ENCODE data around the gene ACAA2.
"Not testable (repeated sequence)": the region's sequence is repeated elsewhere in the genome, so short reads cannot be mapped to it uniquely, and the experiment has no call there.

The ACAA2 gene

DNA sequence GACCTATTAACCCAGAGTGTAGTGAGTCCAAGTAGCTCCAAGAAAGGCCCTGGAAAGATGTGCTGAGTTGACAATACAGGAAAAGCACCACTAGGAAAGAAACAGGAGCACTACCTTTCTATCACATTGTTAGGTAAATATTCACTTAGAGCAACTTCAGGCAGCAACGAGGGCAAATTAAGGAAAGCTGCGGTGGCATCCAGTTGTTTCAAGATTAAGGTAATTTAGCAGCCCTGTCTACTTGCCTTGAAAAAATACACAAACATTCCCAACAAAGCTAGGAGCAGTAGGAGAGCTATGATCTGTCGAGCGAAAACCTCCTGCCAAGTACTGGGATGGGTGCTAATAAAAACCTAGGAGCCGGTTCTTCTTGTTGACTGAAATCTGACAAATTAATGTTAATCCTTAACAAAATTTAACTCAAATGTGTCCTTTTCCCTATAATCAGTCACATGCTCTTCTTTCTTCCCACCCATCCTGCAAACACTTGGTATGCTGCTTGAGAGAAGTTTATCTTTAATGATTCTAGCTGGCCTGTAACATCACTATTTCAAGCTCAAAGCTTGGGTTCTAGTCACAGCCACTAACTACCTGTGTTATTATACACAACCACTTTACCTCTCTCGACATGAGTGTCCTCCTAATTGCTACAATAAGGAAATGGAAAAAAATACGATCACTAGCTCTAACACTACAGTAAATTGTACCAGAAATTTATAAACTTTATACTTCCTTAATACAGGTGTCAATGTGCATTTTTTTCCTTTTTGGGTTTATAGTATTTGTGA is 2.0 kb downstream of the ACAA2 start:
- DNase-seq (ENCODE audit: low read depth, low spot score), result no peak
- CTCF ChIA-PET, result interaction anchor here (0.8 to 2.6 kb wide), 7 partner anchors 47 to 301 kb away, joined by 3 to 6 read pairs (median 3); no protein-coding TSS in a partner anchor
- H3K4me3 ChIP-seq (ENCODE audit: low read depth, low read length), result no peak overlapping the region; the same call in none of the 2 replicates
- TF ChIP-seq, protein P1, sequence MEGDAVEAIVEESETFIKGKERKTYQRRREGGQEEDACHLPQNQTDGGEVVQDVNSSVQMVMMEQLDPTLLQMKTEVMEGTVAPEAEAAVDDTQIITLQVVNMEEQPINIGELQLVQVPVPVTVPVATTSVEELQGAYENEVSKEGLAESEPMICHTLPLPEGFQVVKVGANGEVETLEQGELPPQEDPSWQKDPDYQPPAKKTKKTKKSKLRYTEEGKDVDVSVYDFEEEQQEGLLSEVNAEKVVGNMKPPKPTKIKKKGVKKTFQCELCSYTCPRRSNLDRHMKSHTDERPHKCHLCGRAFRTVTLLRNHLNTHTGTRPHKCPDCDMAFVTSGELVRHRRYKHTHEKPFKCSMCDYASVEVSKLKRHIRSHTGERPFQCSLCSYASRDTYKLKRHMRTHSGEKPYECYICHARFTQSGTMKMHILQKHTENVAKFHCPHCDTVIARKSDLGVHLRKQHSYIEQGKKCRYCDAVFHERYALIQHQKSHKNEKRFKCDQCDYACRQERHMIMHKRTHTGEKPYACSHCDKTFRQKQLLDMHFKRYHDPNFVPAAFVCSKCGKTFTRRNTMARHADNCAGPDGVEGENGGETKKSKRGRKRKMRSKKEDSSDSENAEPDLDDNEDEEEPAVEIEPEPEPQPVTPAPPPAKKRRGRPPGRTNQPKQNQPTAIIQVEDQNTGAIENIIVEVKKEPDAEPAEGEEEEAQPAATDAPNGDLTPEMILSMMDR (IDR thresholded peaks at IDR 0.05; ENCODE audit: insufficient read depth, low read length, missing control alignments), result no peak
- POLR2A ChIA-PET, result no interaction called here

GRCh38 chr18:49808553-49809191 is 4.7 kb downstream of the ACAA2 start:
- CTCF ChIA-PET, result interaction anchor here (1.4 to 2.6 kb wide), 2 partner anchors 49 to 249 kb away, joined by 3 to 6 read pairs; no protein-coding TSS in a partner anchor
- DNase-seq (ENCODE audit: low read depth, low spot score); H3K4me3 ChIP-seq (ENCODE audit: low read depth, low read length); POLR2A ChIA-PET: not testable (repeated sequence)

DNA sequence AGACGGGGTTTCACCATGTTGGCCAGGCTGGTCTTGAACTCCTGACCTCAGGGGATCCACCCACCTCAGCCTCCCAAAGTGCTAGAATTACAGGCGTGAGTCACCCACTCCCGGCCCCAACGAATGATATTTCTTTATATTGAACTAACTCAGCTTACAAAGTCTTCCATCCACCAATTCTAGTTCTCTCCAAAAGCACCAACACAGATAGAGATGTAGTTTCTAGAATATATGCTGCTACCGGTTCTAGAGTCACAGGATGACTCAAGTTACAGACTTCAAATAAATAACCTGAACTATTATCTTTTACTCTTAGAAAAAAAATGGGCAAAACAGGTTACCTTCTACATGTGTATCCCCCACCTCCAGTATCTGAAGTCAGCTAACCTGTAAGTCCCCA is 9.2 kb downstream of the ACAA2 start:
- ChIA-PET CTCF (interaction anchor here (2.0 kb wide), 1 partner anchor 55 kb away, joined by 5 read pairs; no protein-coding TSS in a partner anchor), POLR2A (no interaction called here)
- DNase-seq (ENCODE audit: low read depth, low spot score), result no peak
- TF ChIP-seq, protein P1 (IDR thresholded peaks at IDR 0.05; ENCODE audit: insufficient read depth, low read length, missing control alignments), result no peak
- H3K4me3 ChIP-seq (ENCODE audit: low read depth, low read length), result no peak overlapping the region

GRCh38 chr18:49802623-49803022 is 10.7 kb downstream of the ACAA2 start:
- TF ChIP-seq, protein P1 (IDR thresholded peaks at IDR 0.05; ENCODE audit: insufficient read depth, low read length, missing control alignments), result no peak
- CTCF ChIA-PET, result interaction anchor here (2.0 kb wide), 1 partner anchor 56 kb away, joined by 5 read pairs; no protein-coding TSS in a partner anchor
- POLR2A ChIA-PET, result no interaction called here

DNA sequence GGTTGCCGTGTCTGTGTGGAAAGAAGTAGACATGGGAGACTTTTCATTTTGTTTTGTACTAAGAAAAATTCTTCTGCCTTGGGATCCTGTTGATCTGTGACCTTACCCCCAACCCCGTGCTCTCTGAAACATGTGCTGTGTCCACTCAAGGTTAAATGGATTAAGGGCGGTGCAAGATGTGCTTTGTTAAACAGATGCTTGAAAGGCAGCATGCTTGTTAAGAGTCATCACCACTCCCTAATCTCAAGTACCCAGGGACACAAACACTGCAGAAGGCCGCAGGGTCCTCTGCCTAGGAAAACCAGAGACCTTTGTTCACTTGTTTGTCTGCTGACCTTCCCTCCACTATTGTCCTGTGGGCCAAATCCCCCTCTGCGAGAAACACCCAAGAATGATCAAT is 12.8 kb downstream of the ACAA2 start:
- CTCF ChIA-PET, result interaction anchor here (0.8 kb wide), 1 partner anchor 20 kb away, joined by 3 read pairs; no protein-coding TSS in a partner anchor
- DNase-seq (ENCODE audit: low read depth, low spot score); POLR2A ChIA-PET; H3K4me3 ChIP-seq (ENCODE audit: low read depth, low read length): not testable (repeated sequence)

More at GRCh38 chr18:49802623-49803022, 10.7 kb downstream of the ACAA2 start:
- DNase-seq (ENCODE audit: low read depth, low spot score), result no peak
- no peak overlapping the region for H3K4me3 ChIP-seq (ENCODE audit: low read depth, low read length)

DNA sequence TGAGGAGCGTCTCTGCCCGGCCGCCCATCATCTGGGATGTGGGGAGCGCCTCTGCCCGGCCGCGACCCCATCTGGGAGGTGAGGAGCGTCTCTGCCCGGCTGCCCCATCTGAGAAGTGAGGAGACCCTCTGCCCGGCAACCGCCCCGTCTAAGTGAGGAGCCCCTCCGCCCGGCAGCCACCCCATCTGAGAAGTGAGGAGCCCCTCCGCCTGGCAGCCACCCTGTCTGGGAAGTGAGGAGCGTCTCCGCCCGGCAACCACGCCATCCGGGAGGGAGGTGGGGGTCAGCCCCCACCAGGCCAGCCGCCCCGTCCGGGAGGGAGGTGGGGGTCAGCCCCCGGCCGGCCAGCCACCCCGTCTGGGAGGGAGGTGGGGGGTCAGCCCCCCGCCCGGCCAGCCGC is 13.5 kb downstream of the ACAA2 start:
- CTCF ChIA-PET; H3K4me3 ChIP-seq (ENCODE audit: low read depth, low read length); POLR2A ChIA-PET; DNase-seq (ENCODE audit: low read depth, low spot score): not testable (repeated sequence)

GRCh38 chr18:49798001-49798400 is 15.3 kb downstream of the ACAA2 start:
- H3K4me3 ChIP-seq (ENCODE audit: low read depth, low read length), result no peak overlapping the region
- ChIA-PET POLR2A (no interaction called here), CTCF (interaction anchor here (1.1 to 1.8 kb wide), 2 partner anchors 13 to 14 kb away, joined by 3 to 7 read pairs; no protein-coding TSS in a partner anchor)
- DNase-seq (ENCODE audit: low read depth, low spot score), result no peak
- TF ChIP-seq, protein P1 (IDR thresholded peaks at IDR 0.05; ENCODE audit: insufficient read depth, low read length, missing control alignments), result no peak

Data from AG04449 (cell line).